GM20431 (cell line): ENCODE measurements around the gene MAGI1.
"Not testable (repeated sequence)": the region's sequence is repeated elsewhere in the genome, so short reads cannot be mapped to it uniquely, and the experiment has no call there.

ENCODE experiments used
- in situ Hi-C: fragments of 300-500 bp; cut with MseI, MboI; formaldehyde crosslinking; loops from one replicate; pipeline ENCODE4 v1.15.0; 2020; ENCODE audit warnings: low sequenced_read_pairs; ENCODE audit not compliant: unreplicated experiment

The MAGI1 gene

GRCh38 chr3:66038726-66039589 is at the start of gene MAGI1:
TSS of gene MAGI1 (minus strand) at chr3:66038918. CDS start at chr3:66038308, 610 bp downstream.
- in situ Hi-C loops, result no loop called here

- in situ Hi-C loops, result no loop called here
These were observed 45.1 kb upstream of the MAGI1 start for GRCh38 chr3:66083784-66084213.

GRCh38 chr3:66083096-66083678 is 44.5 kb upstream of the MAGI1 start:
- in situ Hi-C loops, result no loop called here

- in situ Hi-C loops, result no loop called here
These were observed 44.0 kb upstream of the MAGI1 start for GRCh38 chr3:66082679-66083078.

- in situ Hi-C loops, result no loop called here
These were observed 41.4 kb upstream of the MAGI1 start for GRCh38 chr3:66080167-66080566.

GRCh38 chr3:66077973-66078372 is 39.3 kb upstream of the MAGI1 start:
- in situ Hi-C loops, result no loop called here

- in situ Hi-C loops, result no loop called here
These were observed 38.2 kb upstream of the MAGI1 start for GRCh38 chr3:66076861-66077470.

- in situ Hi-C loops, result no loop called here
These were observed 36.6 kb upstream of the MAGI1 start for GRCh38 chr3:66075281-66075680.

GRCh38 chr3:66073464-66074141 is 34.9 kb upstream of the MAGI1 start:
- in situ Hi-C loops, result no loop called here

GRCh38 chr3:66068255-66068654 is 29.5 kb upstream of the MAGI1 start:
- in situ Hi-C loops, result no loop called here

GRCh38 chr3:66066963-66067617 is 28.4 kb upstream of the MAGI1 start:
- in situ Hi-C loops, result no loop called here

- in situ Hi-C loops, result no loop called here
These were observed 16.6 kb upstream of the MAGI1 start for GRCh38 chr3:66055289-66055688.

GRCh38 chr3:66053550-66054094 is 14.9 kb upstream of the MAGI1 start:
- in situ Hi-C loops, result no loop called here

- in situ Hi-C loops, result no loop called here
These were observed 14.2 kb upstream of the MAGI1 start for GRCh38 chr3:66052721-66053549.

GRCh38 chr3:66050821-66051220 is 12.1 kb upstream of the MAGI1 start:
- in situ Hi-C loops, result no loop called here

GRCh38 chr3:66048051-66048395 is 9.3 kb upstream of the MAGI1 start:
- in situ Hi-C loops, result no loop called here

GRCh38 chr3:66047311-66048050 is 8.8 kb upstream of the MAGI1 start:
- in situ Hi-C loops, result no loop called here

- in situ Hi-C loops, result not testable (repeated sequence)
These were observed 7.6 kb upstream of the MAGI1 start for GRCh38 chr3:66046321-66046720.
